Sigmoid colon (tissue), 7 donors: ENCODE data around the gene LRRC8D. TPM values are rescaled to one million over a fixed set of nuclear protein-coding genes. Genes with fewer than 3 reads are reported as not detected.

ENCODE experiments used
- DNase-seq: peaks from one replicate; pipeline ENCODE4 v3.0.0-alpha.2; 2019
- H3K27ac ChIP-seq, 4 donors: fragments of 200-600 bp; sonication (generic); one replicate each; pipeline ENCODE4 v1.5.1; 2016 to 2019; ENCODE audit warnings: mild to moderate bottlenecking in 1 of 4
- H3K27me3 ChIP-seq, 3 donors: fragments of 200-600 bp; sonication (generic); one replicate each; pipeline ENCODE4 v1.5.1; 2019; ENCODE audit warnings: mild to moderate bottlenecking in 1 of 3
- H3K36me3 ChIP-seq, 4 donors: fragments of 200-600 bp; sonication (generic); one replicate each; pipeline ENCODE4 v1.5.1; 2016 to 2019
- H3K4me1 ChIP-seq, 4 donors: fragments of 200-600 bp; sonication (generic); one replicate each; pipeline ENCODE4 v1.5.1; 2017 to 2019
- H3K4me3 ChIP-seq, 4 donors: fragments of 200-600 bp; sonication (generic); one replicate each; pipeline ENCODE4 v1.5.1; 2017 to 2019; ENCODE audit warnings: mild to moderate bottlenecking in 2 of 4, moderate library complexity in 1 of 4
- H3K9me3 ChIP-seq, 4 donors: fragments of 200-600 bp in 3 of 4; sonication (generic) in 3 of 4; one replicate each; pipeline versions ENCODE4 v1.5.1 to v1.6.1; 2013 to 2019
- EP300 ChIP-seq, 4 donors: sonication (generic); formaldehyde crosslinking; IDR thresholded peaks; one replicate each; pipeline ENCODE4 v1.6.1; 2017; ENCODE audit warnings: antibody characterized with exemption in 4 of 4
- POLR2A ChIP-seq, 2 donors: fragments of 450-650 bp; IDR thresholded peaks; one replicate each; pipeline ENCODE4 v1.6.1; 2016; ENCODE audit warnings: antibody characterized with exemption in 2 of 2, mild to moderate bottlenecking in 2 of 2, moderate library complexity in 2 of 2
- POLR2AphosphoS5 ChIP-seq, 4 donors: sonication (generic); formaldehyde crosslinking; IDR thresholded peaks; one replicate each; pipeline ENCODE4 v1.6.1; 2017; ENCODE audit warnings: antibody characterized with exemption in 4 of 4
- WGBS, 2 donors: extraction: QIAGEN DNeasy Blood & Tissue Kit; methylation state at CpG; one replicate each; pipeline ENCODE4 v1.1.7; 2013; 5-methylcytosine and 5-hydroxymethylcytosine counted together
- intact Hi-C: fragments of 100-400 bp; cut with DNase I; formaldehyde crosslinking; loops from one replicate; pipeline ENCODE4 v1.15.1; 2023
- polyA plus RNA-seq, 3 donors: library from polyadenylated mRNA; stranded (reverse); fragments of 200-250 nt; gene quantifications; one replicate each; pipeline ENCODE4 v1.2.3, GENCODE V29; 2013
- total RNA-seq, 4 donors: library from RNA; depleted of rRNA; stranded (reverse); fragments of >200 nt; gene quantifications; one replicate each; pipeline ENCODE4 v1.1.0, GENCODE V29; 2016
- TF ChIP-seq, protein P1 (sequence below), 4 experiments: fragments of 450-650 bp in 3 of 4; fragments of 200-600 bp in 1 of 4; IDR thresholded peaks; one replicate each; pipeline ENCODE4 v1.5.1; 2016 to 2019; ENCODE audit warnings: antibody characterized with exemption in 4 of 4, mild to moderate bottlenecking in 3 of 4, moderate library complexity in 2 of 4
- donor health status: healthy with polysubstance abuse.
- donor health status: Bipolar disorder and iron deficiency.
- donor health status: healthy.

The LRRC8D gene
- total and polyA plus RNA-seq, 7 donors = 6.0 to 21.2 (median 9.3) TPM

DNA sequence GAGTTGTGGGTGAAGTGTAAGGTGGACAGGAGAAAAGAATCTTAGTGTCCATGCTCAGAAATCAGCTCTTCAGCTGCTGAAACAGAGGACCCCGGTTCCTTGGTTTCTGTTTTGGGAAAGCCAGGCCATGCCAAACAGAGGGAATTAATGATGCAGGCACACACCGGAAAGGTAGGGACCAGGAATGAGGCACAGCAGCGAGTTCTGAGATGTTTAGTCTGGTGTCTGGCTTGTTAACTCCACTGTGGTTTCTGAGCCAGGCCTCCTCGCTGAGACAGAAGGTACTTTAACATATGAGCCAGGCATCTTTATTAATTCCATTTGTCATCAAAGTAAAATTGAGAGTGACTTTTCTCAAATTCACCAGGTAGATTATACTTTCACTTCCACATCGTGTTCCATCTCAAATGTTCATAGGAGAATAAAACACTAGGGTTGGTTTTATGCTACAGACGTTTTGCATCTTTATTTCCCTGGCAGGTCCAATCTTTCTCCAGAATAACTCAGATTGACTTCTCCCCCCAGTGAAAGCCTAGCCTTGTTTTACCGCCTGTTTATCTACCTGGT lies 23.5 kb downstream of the LRRC8D start:
- Histone ChIP-seq H3K9me3 (no peaks in the 10 kb centered on the region), H3K36me3 (no peaks in the 10 kb centered on the region), H3K4me3 (peak overlapping the region; percentile 61 to 80 (median 70)), H3K4me1 (peaks cover 0 to 20% (median 14%) of the 10 kb centered on the region in 4 donors), H3K27me3 (no peaks in the 10 kb centered on the region), H3K27ac (peak overlapping the region; percentile 71 to 74 (median 71))
- intact Hi-C loops = loop anchor here (5.0 kb wide), 1 partner anchor 37 kb away; no protein-coding TSS in a partner anchor
- TF ChIP-seq POLR2A (IDR thresholded peaks at IDR 0.05) (no peak), POLR2AphosphoS5 (IDR thresholded peaks at IDR 0.05) (no peak), EP300 (IDR thresholded peaks at IDR 0.05) (no peak)
- TF ChIP-seq, protein P1, sequence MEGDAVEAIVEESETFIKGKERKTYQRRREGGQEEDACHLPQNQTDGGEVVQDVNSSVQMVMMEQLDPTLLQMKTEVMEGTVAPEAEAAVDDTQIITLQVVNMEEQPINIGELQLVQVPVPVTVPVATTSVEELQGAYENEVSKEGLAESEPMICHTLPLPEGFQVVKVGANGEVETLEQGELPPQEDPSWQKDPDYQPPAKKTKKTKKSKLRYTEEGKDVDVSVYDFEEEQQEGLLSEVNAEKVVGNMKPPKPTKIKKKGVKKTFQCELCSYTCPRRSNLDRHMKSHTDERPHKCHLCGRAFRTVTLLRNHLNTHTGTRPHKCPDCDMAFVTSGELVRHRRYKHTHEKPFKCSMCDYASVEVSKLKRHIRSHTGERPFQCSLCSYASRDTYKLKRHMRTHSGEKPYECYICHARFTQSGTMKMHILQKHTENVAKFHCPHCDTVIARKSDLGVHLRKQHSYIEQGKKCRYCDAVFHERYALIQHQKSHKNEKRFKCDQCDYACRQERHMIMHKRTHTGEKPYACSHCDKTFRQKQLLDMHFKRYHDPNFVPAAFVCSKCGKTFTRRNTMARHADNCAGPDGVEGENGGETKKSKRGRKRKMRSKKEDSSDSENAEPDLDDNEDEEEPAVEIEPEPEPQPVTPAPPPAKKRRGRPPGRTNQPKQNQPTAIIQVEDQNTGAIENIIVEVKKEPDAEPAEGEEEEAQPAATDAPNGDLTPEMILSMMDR (IDR thresholded peaks at IDR 0.05) = no peak
- no peak for DNase-seq
- WGBS, 2 donors = 59 to 61% methylated on average over 7 of the region's 7 CpGs

DNA sequence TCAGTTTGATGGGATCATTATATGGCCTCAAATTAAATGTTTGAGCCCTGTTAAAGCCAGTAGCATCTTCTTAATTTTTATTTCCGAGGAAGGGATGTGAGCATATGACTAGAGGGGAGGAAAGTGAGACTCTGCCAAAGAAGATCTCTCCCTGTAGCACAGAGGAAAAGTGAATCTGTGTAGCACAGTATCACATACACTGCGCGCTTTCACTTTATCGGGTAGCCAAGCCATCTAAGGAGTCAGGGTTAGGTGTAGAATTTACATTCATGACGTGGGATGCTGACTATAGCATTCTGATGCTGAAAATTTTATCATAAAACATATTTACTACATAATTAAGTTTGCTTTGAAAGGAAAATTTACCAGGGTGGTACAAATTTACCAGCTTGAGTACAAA lies 24.0 kb downstream of the LRRC8D start:
- Histone ChIP-seq H3K36me3 (no peaks in the 10 kb centered on the region), H3K9me3 (no peaks in the 10 kb centered on the region), H3K27me3 (no peaks in the 10 kb centered on the region), H3K4me3 (no peak overlapping the region), H3K4me1 (peaks cover 0 to 20% (median 14%) of the 10 kb centered on the region in 4 donors), H3K27ac (no peak overlapping the region)
- intact Hi-C loops = loop anchor here (5.0 kb wide), 1 partner anchor 38 kb away; no protein-coding TSS in a partner anchor
- 85 to 94% methylated on average over 5 of the region's 5 CpGs for WGBS, 2 donors
- TF ChIP-seq POLR2A (IDR thresholded peaks at IDR 0.05) (no peak), POLR2AphosphoS5 (IDR thresholded peaks at IDR 0.05) (no peak), EP300 (IDR thresholded peaks at IDR 0.05) (no peak)
- TF ChIP-seq, protein P1 (IDR thresholded peaks at IDR 0.05) = no peak
- DNase-seq = no peak

DNA sequence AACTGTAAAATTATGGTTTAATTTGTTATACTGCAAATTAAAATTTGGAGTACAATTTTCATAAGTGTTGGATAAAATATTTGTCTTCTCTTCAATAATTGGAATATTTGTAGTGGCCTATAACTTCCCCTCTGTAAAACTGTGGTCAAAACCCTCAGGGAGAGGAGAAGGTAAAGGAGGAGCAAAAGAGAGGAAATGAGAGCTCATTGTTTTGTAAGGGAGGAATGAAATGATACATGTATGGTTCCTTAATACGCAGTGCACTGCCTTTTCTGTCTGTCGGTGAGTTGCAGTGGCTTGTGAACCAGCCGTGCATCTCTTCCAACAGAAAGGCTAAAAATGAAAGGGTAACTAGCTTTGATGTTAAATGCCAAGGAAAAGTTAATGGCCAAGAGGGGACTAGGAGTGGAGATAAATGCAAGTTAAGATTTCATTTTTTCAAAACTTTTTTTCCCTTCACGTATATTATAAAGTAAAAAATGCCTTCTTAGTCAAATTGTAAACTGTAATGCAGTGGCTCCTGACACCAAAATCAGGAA lies 26.4 kb downstream of the LRRC8D start:
- H3K4me1 ChIP-seq = peaks cover 0 to 18% (median 12%) of the 10 kb centered on the region in 4 donors
- intact Hi-C loops = no loop called here
- WGBS, 2 donors = 58 to 88% methylated on average over 4 of the region's 4 CpGs
- H3K27ac ChIP-seq = no peak overlapping the region
- no peaks in the 10 kb centered on the region for H3K9me3 ChIP-seq
- no peak for DNase-seq
- TF ChIP-seq POLR2A (IDR thresholded peaks at IDR 0.05) (no peak), EP300 (IDR thresholded peaks at IDR 0.05) (no peak), POLR2AphosphoS5 (IDR thresholded peaks at IDR 0.05) (no peak)
- TF ChIP-seq, protein P1 (IDR thresholded peaks at IDR 0.05) = no peak
- H3K36me3 ChIP-seq = no peaks in the 10 kb centered on the region
- no peaks in the 10 kb centered on the region for H3K27me3 ChIP-seq
- H3K4me3 ChIP-seq = no peak overlapping the region

DNA sequence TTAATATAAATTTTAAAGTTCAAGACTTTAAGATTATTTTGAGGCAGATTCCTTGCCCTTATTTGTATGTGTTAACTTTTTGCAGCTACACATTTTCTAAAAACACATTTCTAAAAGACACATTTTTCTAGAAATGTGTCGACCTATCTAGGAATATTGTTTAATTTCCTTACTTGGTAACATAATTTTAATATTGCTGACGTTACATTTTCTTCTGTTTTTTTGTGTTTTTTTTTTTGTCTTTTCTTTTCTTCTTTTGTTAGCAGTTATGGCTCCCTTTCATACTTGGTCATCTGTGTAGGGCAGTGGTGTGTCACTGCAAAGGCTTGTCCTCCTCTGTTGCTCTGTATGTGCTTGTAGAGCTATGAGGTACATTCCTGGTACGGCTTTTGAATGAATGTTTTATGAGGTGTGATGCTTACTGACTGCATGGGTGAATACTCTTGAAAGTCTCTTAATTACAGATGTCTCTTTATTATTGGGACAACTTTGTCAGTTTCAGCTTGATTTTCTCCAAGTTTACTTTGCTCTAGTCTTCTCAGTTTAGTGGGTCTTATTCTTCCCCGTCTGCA lies 30.1 kb downstream of the LRRC8D start:
- Histone ChIP-seq H3K27ac (no peak overlapping the region), H3K4me1 (no peaks in the 10 kb centered on the region), H3K36me3 (no peaks in the 10 kb centered on the region), H3K27me3 (no peaks in the 10 kb centered on the region), H3K4me3 (no peak overlapping the region), H3K9me3 (no peaks in the 10 kb centered on the region)
- intact Hi-C loops = no loop called here
- TF ChIP-seq POLR2AphosphoS5 (IDR thresholded peaks at IDR 0.05) = no peak
- no peak for TF ChIP-seq EP300 (IDR thresholded peaks at IDR 0.05)
- TF ChIP-seq, protein P1 (IDR thresholded peaks at IDR 0.05) = no peak
- no peak for TF ChIP-seq POLR2A (IDR thresholded peaks at IDR 0.05)
- DNase-seq = no peak
- WGBS, 2 donors = 94 to 96% methylated on average over 4 of the region's 4 CpGs
